Panc1 (cell line): ENCODE measurements around the gene TES.

Experiments
- POLR2AphosphoS5 ChIP-seq: IDR thresholded peaks from 2 replicates; pipeline ENCODE4 v1.6.1; 2012; ENCODE audit warnings: mild to moderate bottlenecking, low read depth, low read length, moderate library complexity
- TF ChIP-seq, protein P1 (sequence below): fragments of 450-650 bp; IDR thresholded peaks from 2 replicates; pipeline ENCODE4 v1.5.1; 2017; ENCODE audit warnings: mild to moderate bottlenecking

GRCh38 chr7:116265881-116266280 lies 55.5 kb downstream of the TES start:
- TF ChIP-seq POLR2AphosphoS5 = no peak
- TF ChIP-seq, protein P1, sequence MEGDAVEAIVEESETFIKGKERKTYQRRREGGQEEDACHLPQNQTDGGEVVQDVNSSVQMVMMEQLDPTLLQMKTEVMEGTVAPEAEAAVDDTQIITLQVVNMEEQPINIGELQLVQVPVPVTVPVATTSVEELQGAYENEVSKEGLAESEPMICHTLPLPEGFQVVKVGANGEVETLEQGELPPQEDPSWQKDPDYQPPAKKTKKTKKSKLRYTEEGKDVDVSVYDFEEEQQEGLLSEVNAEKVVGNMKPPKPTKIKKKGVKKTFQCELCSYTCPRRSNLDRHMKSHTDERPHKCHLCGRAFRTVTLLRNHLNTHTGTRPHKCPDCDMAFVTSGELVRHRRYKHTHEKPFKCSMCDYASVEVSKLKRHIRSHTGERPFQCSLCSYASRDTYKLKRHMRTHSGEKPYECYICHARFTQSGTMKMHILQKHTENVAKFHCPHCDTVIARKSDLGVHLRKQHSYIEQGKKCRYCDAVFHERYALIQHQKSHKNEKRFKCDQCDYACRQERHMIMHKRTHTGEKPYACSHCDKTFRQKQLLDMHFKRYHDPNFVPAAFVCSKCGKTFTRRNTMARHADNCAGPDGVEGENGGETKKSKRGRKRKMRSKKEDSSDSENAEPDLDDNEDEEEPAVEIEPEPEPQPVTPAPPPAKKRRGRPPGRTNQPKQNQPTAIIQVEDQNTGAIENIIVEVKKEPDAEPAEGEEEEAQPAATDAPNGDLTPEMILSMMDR = no peak
